Measurements from ENCODE around the gene ISG20L2.

- TF ChIP-seq CTCF (IDR thresholded peaks at IDR 0.05) (no peak), POLR2A (IDR thresholded peaks at IDR 0.05) (no peak)
Measured at GRCh38 chr1:156714830-156715229, 13.7 kb downstream of the ISG20L2 start.

Data from esophagus squamous epithelium (tissue), 4 donors.